HG03196 (cell line): ENCODE data around the gene LPAR3.

Experiments used
- ATAC-seq: cut with Tn5 transposase; IDR thresholded peaks from one replicate; pipeline ENCODE4 v1.9.1; 2021; ENCODE audit not compliant: unreplicated experiment

LPAR3 gene

GRCh38 chr1:84859866-84860265 is 33.1 kb downstream of the LPAR3 start:
- no peak for ATAC-seq

- ATAC-seq, result no peak
Measured at GRCh38 chr1:84857906-84858305, 35.1 kb downstream of the LPAR3 start.

GRCh38 chr1:84856726-84857270 is 36.2 kb downstream of the LPAR3 start:
- ATAC-seq, result no peak

- ATAC-seq, result no peak
Measured at GRCh38 chr1:84855691-84856630, 37.0 kb downstream of the LPAR3 start.

- no peak for ATAC-seq
Measured at GRCh38 chr1:84855168-84855567, 37.8 kb downstream of the LPAR3 start.

- peak; percentile 95 for ATAC-seq
Measured at GRCh38 chr1:84853741-84854721, 39.0 kb downstream of the LPAR3 start.

- no peak for ATAC-seq
Measured at GRCh38 chr1:84851839-84852238, 41.2 kb downstream of the LPAR3 start.

GRCh38 chr1:84849357-84849975 is 43.5 kb downstream of the LPAR3 start:
- ATAC-seq, result no peak

GRCh38 chr1:84847253-84848250 is 45.5 kb downstream of the LPAR3 start:
- no peak for ATAC-seq

GRCh38 chr1:84846387-84846786 is 46.6 kb downstream of the LPAR3 start:
- no peak for ATAC-seq

GRCh38 chr1:84845357-84845756 is 47.6 kb downstream of the LPAR3 start:
- ATAC-seq, result no peak

- no peak for ATAC-seq
Measured at GRCh38 chr1:84844094-84844493, 48.9 kb downstream of the LPAR3 start.

GRCh38 chr1:84842748-84843231 is 50.2 kb downstream of the LPAR3 start:
- ATAC-seq, result no peak

- ATAC-seq, result no peak
Measured at GRCh38 chr1:84841971-84842370, 51.0 kb downstream of the LPAR3 start.

GRCh38 chr1:84840346-84840745 is 52.7 kb downstream of the LPAR3 start:
- no peak for ATAC-seq

- no peak for ATAC-seq
Measured at GRCh38 chr1:84839544-84839943, 53.5 kb downstream of the LPAR3 start.

- no peak for ATAC-seq
Measured at GRCh38 chr1:84836145-84836544, 56.9 kb downstream of the LPAR3 start.

- ATAC-seq, result no peak
Measured at GRCh38 chr1:84835169-84835568, 57.8 kb downstream of the LPAR3 start.

GRCh38 chr1:84834419-84835064 is 58.5 kb downstream of the LPAR3 start:
- ATAC-seq, result no peak
